K562 (cell line): ENCODE data around the gene C16orf74. TPM values are rescaled to one million over a fixed set of nuclear protein-coding genes. Genes with fewer than 3 reads are reported as not detected.

ENCODE experiments used
- ATAC-seq: fragments of 200-7000 bp; cut with Tn5 transposase; 3 replicates; pipeline ENCODE4 v1.9.1; 2020; ENCODE audit warnings: moderate library complexity
- BruUV-seq: library from RNA; stranded (reverse); fragments of 400-500 nt; replicated peaks from 2 replicates; lab custom pipeline; 2021; lab: Mats Ljungman, UMichigan
- CTCF ChIA-PET: fragments of 300-600 bp; formaldehyde crosslinking; extraction: SDS; loops from one replicate; lab custom pipeline; 2021; ENCODE audit warnings: low intra/inter-chr PET ratio; lab: Yijun Ruan, JAX
- POLR2A ChIA-PET: fragments of 300-600, 350-650 bp; sonication (Branson Sonifier 250); formaldehyde crosslinking; extraction: SDS; loops from one replicate; lab custom pipeline; 2021; ENCODE audit warnings: antibody characterized with exemption, inconsistent platforms; lab: Yijun Ruan, JAX
- DNase-seq, 4 experiments: peaks; one replicate each; pipeline versions ENCODE4 v3.0.0 to v3.0.0-alpha.2; 2011 to 2018; ENCODE audit warnings: low spot score in 3 of 4, mixed read lengths in 3 of 4; ENCODE audit errors: extremely low read depth in 1 of 4
- FAIRE-seq: peaks from 2 replicates; lab custom pipeline; 2011; peaks lifted over from hg19 to GRCh38; lab: Jason Lieb, UNC
- H2AFZ ChIP-seq: 2 replicates; pipeline ENCODE4 v1.6.0; 2011; ENCODE audit warnings: low read depth, low read length, control low read depth, inconsistent platforms
- H3K27ac ChIP-seq: fragments of 200-600 bp; 3 replicates; pipeline ENCODE4 v1.8.0; 2011; ENCODE audit warnings: low read depth, mild to moderate bottlenecking, control low read depth, inconsistent platforms, low read length, moderate library complexity, mixed read lengths; ENCODE audit errors: extremely low read depth
- H3K27me3 ChIP-seq, 2 experiments: fragments of 300-600 bp in 1 of 2; 2 replicates in 1 of 2; 3 replicates in 1 of 2; pipeline versions ENCODE4 v1.6.0 to v1.8.0; 2011; ENCODE audit warnings: inconsistent platforms in 2 of 2, low read length in 2 of 2, mild to moderate bottlenecking in 1 of 2, mixed read lengths in 1 of 2, moderate library complexity in 1 of 2; ENCODE audit not compliant: control insufficient read depth in 2 of 2, insufficient read depth in 2 of 2
- H3K36me3 ChIP-seq: fragments of 300-600 bp; 3 replicates; pipeline ENCODE4 v1.8.0; 2011; ENCODE audit warnings: mild to moderate bottlenecking, low read length, inconsistent platforms; ENCODE audit not compliant: control insufficient read depth, insufficient read depth
- H3K4me1 ChIP-seq, 2 experiments: fragments of 200-600 bp in 1 of 2; replicated peaks in 1 of 2; 2 replicates in 1 of 2; 3 replicates in 1 of 2; pipeline versions ENCODE4 v1.5.1 to v1.8.0; 2011; ENCODE audit warnings: inconsistent platforms in 2 of 2, low read length in 2 of 2, mild to moderate bottlenecking in 1 of 2, mixed read lengths in 1 of 2, moderate library complexity in 1 of 2; ENCODE audit not compliant: control insufficient read depth in 2 of 2, insufficient read depth in 2 of 2
- H3K4me2 ChIP-seq: 2 replicates; pipeline ENCODE4 v1.6.1; 2011; ENCODE audit warnings: low read length, control low read depth, inconsistent platforms, mixed read lengths; ENCODE audit not compliant: insufficient read depth
- H3K4me3 ChIP-seq: fragments of 200-600 bp; sonication (generic), shearing (Covaris generic); 2 replicates; pipeline ENCODE4 v1.5.1; 2016; ENCODE audit warnings: control low read depth, inconsistent platforms
- H3K79me2 ChIP-seq: fragments of 200-600 bp; 3 replicates; pipeline ENCODE4 v1.8.0; 2011; ENCODE audit warnings: low read length, inconsistent platforms; ENCODE audit not compliant: control insufficient read depth, insufficient read depth
- H3K9ac ChIP-seq, 2 experiments: 2 replicates each; pipeline versions ENCODE4 v1.6.0 to v1.6.1; 2011; ENCODE audit warnings: low read depth in 2 of 2, low read length in 2 of 2, control low read depth in 1 of 2, inconsistent platforms in 1 of 2, mild to moderate bottlenecking in 1 of 2, mixed read lengths in 1 of 2; ENCODE audit not compliant: insufficient read depth in 1 of 2
- H3K9me1 ChIP-seq: one replicate; pipeline ENCODE4 v1.6.0; 2011; ENCODE audit warnings: inconsistent platforms, mild to moderate bottlenecking, low read length, moderate library complexity; ENCODE audit not compliant: control insufficient read depth, insufficient read depth
- H3K9me3 ChIP-seq: replicated peaks from 2 replicates; pipeline ENCODE4 v1.5.1; 2011; ENCODE audit warnings: low read depth, low read length, inconsistent platforms; ENCODE audit not compliant: control insufficient read depth, insufficient read depth
- H4K20me1 ChIP-seq: replicated peaks from 2 replicates; pipeline ENCODE4 v1.6.1; 2011; ENCODE audit warnings: low read length, inconsistent platforms, mixed read lengths; ENCODE audit not compliant: control insufficient read depth, insufficient read depth
- BRD9 ChIP-seq: fragments of 450-650 bp; IDR thresholded peaks from 2 replicates; pipeline ENCODE4 v1.6.1; 2018; ENCODE audit warnings: low read depth; ENCODE audit not compliant: partially characterized antibody
- CBX8 ChIP-seq: fragments of 200-600 bp; sonication (generic); IDR thresholded peaks from 2 replicates; pipeline ENCODE4 v1.6.1; 2012; ENCODE audit warnings: borderline replicate concordance, mixed run types, low read depth, mild to moderate bottlenecking, moderate library complexity, mixed read lengths, low read length, control low read depth, inconsistent platforms; ENCODE audit not compliant: poor library complexity, severe bottlenecking; ENCODE audit errors: extremely low read depth
- CSDE1 ChIP-seq, 2 experiments: fragments of 450-650 bp; IDR thresholded peaks; 2 replicates each; pipeline ENCODE4 v1.6.1; 2016; ENCODE audit warnings: mild to moderate bottlenecking in 1 of 2
- EP300 ChIP-seq: IDR thresholded peaks from 2 replicates; pipeline ENCODE4 v1.6.1; 2012; ENCODE audit warnings: low read length, improper control_type of control experiment
- FOXA1 ChIP-seq: fragments of 450-650 bp; IDR thresholded peaks from 2 replicates; pipeline ENCODE4 v1.6.1; 2016; ENCODE audit warnings: mild to moderate bottlenecking, borderline replicate concordance
- NCOA1 ChIP-seq: fragments of 450-650 bp; IDR thresholded peaks from 2 replicates; pipeline ENCODE4 v1.6.1; 2016; ENCODE audit warnings: low read depth
- PCBP1 ChIP-seq: fragments of 200-400 bp; formaldehyde crosslinking; IDR thresholded peaks from 2 replicates; pipeline ENCODE4 v1.6.1; 2018; ENCODE audit warnings: mild to moderate bottlenecking, low read depth, low read length; ENCODE audit not compliant: poor library complexity, severe bottlenecking
- PML ChIP-seq: IDR thresholded peaks from 2 replicates; pipeline ENCODE4 v1.6.1; 2012; ENCODE audit warnings: low read length, inconsistent platforms
- XRCC3 ChIP-seq: fragments of 450-650 bp; IDR thresholded peaks from 2 replicates; pipeline ENCODE4 v1.6.1; 2017; ENCODE audit warnings: mild to moderate bottlenecking, moderate library complexity
- WGBS: fragments of 100-300 bp; shearing (Covaris generic); methylation state at CpG from one replicate; pipeline ENCODE4 v1.1.6; 2016; ENCODE audit warnings: low coverage, mixed read lengths; ENCODE audit not compliant: insufficient coverage; ENCODE audit errors: missing lambda C conversion rate; 5-methylcytosine and 5-hydroxymethylcytosine counted together
- in situ Hi-C: fragments of 300-500 bp; cut with MboI; formaldehyde crosslinking; loops from 4 replicates; pipeline ENCODE4 v1.15.0; 2018; ENCODE audit warnings: inconsistent platforms, mixed read lengths
- intact Hi-C: fragments of 100-400 bp; cut with micrococcal nuclease; formaldehyde crosslinking; loops from 2 replicates; pipeline ENCODE4 v1.14.2; 2022
- polyA plus RNA-seq, 8 experiments: library from polyadenylated mRNA; depleted of rRNA in 4 of 8; stranded (reverse) in 5 of 8; unstranded in 3 of 8; fragments of >200 nt; fragmentation: Nextera tagmentation in 2 of 8; fragmentation: Illumina TruSeq in 1 of 8; extraction: Ambion mirVana in 2 of 8; extraction: Trizol in 1 of 8; gene quantifications; 2 replicates each; pipeline versions ENCODE4 v1.2.1 to v1.2.3, GENCODE V29; 2011 to 2014; ENCODE audit warnings: inconsistent platforms in 1 of 8, missing spikeins in 1 of 8
- total RNA-seq, 7 experiments: library from RNA; depleted of rRNA in 6 of 7; stranded (reverse); fragments of >200 nt in 6 of 7; fragmentation: Illumina TruSeq in 2 of 7; extraction: Trizol in 2 of 7; gene quantifications; 2 replicates each; pipeline versions ENCODE4 v1.2.1 to v1.2.3, GENCODE V29; 2011 to 2021; ENCODE audit warnings: low replicate concordance in 1 of 7
- TF ChIP-seq, protein P1 (sequence below): fragments of 200-800 bp; sonication (Bioruptor generic); IDR thresholded peaks from 2 replicates; pipeline ENCODE4 v1.6.1; 2017; ENCODE audit warnings: missing genetic modification characterization, missing compliant biosample characterization
- TF ChIP-seq, protein P2 (sequence below): sonication (generic); formaldehyde crosslinking; IDR thresholded peaks from 2 replicates; pipeline ENCODE4 v1.8.0; 2022; ENCODE audit warnings: mild to moderate bottlenecking, missing genetic modification reagents
- TF ChIP-seq, protein P3 (sequence below): fragments of 250-450 bp; sonication (Bioruptor Pico); IDR thresholded peaks from 2 replicates; pipeline ENCODE4 v1.5.0; 2021

Gene C16orf74
- total and polyA plus RNA-seq, 9 of the 15 experiments (the other 6 are each of a cell fraction or from before 2014, with no cell fraction given) = not detected

DNA sequence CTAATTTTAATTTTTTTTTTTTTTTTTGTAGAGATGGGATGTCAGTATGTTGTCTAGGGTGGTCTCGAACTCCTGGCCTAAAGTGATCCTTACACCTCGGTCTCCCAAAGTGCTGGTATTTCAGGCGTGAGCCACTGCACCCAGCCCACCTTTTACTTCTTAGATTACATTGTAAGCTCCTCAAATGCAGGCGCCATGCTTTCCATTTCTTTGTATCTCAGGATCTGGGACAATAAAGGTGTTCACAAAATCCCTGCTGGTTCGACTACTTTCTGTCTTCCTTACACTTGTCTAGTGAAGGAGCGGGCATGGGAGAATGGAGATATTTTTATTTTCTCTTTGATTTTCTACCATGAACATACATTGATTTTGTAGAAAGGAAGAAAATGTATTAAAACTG is 23.2 kb upstream of the C16orf74 start:
- FAIRE-seq = no peak
- no TSS peak for BruUV-seq
- intact Hi-C loops = no loop called here
- no peak for ATAC-seq
- no peak overlapping the region for H3K9ac ChIP-seq
- H3K4me3 ChIP-seq = no peak overlapping the region
- no peaks in the 10 kb centered on the region for H3K27me3 ChIP-seq
- H2AFZ ChIP-seq = no peak overlapping the region
- DNase-seq = no peak
- H3K4me1 ChIP-seq = no peaks in the 10 kb centered on the region
- TF ChIP-seq BRD9 = no peak
- TF ChIP-seq PML = no peak
- no peak for TF ChIP-seq CBX8
- no peak for TF ChIP-seq FOXA1
- TF ChIP-seq, protein P1, sequence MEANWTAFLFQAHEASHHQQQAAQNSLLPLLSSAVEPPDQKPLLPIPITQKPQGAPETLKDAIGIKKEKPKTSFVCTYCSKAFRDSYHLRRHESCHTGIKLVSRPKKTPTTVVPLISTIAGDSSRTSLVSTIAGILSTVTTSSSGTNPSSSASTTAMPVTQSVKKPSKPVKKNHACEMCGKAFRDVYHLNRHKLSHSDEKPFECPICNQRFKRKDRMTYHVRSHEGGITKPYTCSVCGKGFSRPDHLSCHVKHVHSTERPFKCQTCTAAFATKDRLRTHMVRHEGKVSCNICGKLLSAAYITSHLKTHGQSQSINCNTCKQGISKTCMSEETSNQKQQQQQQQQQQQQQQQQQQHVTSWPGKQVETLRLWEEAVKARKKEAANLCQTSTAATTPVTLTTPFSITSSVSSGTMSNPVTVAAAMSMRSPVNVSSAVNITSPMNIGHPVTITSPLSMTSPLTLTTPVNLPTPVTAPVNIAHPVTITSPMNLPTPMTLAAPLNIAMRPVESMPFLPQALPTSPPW = no peak
- TF ChIP-seq XRCC3 = no peak
- TF ChIP-seq, protein P2, sequence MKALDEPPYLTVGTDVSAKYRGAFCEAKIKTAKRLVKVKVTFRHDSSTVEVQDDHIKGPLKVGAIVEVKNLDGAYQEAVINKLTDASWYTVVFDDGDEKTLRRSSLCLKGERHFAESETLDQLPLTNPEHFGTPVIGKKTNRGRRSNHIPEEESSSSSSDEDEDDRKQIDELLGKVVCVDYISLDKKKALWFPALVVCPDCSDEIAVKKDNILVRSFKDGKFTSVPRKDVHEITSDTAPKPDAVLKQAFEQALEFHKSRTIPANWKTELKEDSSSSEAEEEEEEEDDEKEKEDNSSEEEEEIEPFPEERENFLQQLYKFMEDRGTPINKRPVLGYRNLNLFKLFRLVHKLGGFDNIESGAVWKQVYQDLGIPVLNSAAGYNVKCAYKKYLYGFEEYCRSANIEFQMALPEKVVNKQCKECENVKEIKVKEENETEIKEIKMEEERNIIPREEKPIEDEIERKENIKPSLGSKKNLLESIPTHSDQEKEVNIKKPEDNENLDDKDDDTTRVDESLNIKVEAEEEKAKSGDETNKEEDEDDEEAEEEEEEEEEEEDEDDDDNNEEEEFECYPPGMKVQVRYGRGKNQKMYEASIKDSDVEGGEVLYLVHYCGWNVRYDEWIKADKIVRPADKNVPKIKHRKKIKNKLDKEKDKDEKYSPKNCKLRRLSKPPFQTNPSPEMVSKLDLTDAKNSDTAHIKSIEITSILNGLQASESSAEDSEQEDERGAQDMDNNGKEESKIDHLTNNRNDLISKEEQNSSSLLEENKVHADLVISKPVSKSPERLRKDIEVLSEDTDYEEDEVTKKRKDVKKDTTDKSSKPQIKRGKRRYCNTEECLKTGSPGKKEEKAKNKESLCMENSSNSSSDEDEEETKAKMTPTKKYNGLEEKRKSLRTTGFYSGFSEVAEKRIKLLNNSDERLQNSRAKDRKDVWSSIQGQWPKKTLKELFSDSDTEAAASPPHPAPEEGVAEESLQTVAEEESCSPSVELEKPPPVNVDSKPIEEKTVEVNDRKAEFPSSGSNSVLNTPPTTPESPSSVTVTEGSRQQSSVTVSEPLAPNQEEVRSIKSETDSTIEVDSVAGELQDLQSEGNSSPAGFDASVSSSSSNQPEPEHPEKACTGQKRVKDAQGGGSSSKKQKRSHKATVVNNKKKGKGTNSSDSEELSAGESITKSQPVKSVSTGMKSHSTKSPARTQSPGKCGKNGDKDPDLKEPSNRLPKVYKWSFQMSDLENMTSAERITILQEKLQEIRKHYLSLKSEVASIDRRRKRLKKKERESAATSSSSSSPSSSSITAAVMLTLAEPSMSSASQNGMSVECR (CRISPR knock-in tag) = no peak
- TF ChIP-seq CSDE1 (IDR thresholded peaks at IDR 0.05) = no peak
- TF ChIP-seq NCOA1 = no peak
- TF ChIP-seq, protein P3, sequence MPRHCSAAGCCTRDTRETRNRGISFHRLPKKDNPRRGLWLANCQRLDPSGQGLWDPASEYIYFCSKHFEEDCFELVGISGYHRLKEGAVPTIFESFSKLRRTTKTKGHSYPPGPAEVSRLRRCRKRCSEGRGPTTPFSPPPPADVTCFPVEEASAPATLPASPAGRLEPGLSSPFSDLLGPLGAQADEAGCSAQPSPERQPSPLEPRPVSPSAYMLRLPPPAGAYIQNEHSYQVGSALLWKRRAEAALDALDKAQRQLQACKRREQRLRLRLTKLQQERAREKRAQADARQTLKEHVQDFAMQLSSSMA (CRISPR knock-in tag) = no peak
- TF ChIP-seq EP300 = no peak
- TF ChIP-seq PCBP1 = no peak
- no peaks in the 10 kb centered on the region; the same call in 1 of the 2 replicates for H4K20me1 ChIP-seq
- H3K79me2 ChIP-seq = no peaks in the 10 kb centered on the region
- ChIA-PET POLR2A (interaction anchor here (0.6 kb wide), 1 partner anchor 12 kb away, joined by 3 read pairs; no protein-coding TSS in a partner anchor), CTCF (no interaction called here)
- H3K27ac ChIP-seq = no peak overlapping the region
- peaks cover 23% of the 10 kb centered on the region; the same call in 2 of the 3 replicates for H3K36me3 ChIP-seq
- H3K4me2 ChIP-seq = no peak overlapping the region
- 80% methylated on average over 5 of the region's 6 CpGs for WGBS
- H3K9me3 ChIP-seq = no peaks in the 10 kb centered on the region
- no peaks in the 10 kb centered on the region for H3K9me1 ChIP-seq
- in situ Hi-C loops = no loop called here
